ENCODE measurements around the gene GID4. TPM values are rescaled to one million over a fixed set of nuclear protein-coding genes. Genes with fewer than 3 reads are reported as not detected.

GID4 gene
- total RNA-seq, 2 donors from 2014 or later: 6.4 to 7.2 TPM

DNA sequence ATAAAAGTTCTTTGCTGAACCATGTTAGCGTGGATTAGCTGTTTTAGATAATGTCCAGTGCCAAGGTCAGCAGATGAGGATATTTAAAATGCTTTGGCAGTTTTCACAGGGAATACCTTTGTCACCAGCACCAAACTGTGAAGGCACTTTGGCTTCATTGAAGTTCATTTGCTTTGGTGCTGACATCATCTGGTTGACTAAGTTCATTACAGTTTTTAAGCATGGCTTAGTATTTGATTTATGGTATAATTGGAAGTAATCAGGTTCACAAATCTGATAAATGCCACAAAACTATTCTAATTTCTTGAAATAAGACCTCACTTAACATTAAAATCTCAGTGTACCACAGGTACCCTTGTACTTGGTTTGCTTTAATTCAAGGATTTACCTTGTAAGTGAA lies 4.3 kb downstream of the GID4 start:
- no peak for ATAC-seq (replicated peaks)

DNA sequence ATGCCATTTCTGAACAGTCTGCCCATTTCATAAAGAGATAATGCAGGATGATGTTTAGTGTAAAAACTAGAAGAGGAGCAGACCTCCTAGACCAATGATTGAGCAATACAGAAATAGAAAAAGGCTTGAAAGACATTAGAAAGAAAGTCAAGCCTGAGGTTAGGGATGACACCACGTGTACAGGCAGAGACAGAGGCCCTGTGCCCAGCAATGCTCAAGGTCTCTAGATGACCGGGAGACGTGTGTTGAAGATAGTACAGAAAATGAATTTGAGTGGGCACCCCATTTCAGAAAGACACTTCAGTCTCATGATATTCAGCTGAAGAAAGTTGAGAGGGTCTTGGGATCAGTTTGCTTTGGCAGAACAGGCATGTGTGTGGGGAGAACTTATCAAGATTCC lies 5.4 kb downstream of the GID4 start:
- no peak overlapping the region for H3K4me3 Mint-ChIP-seq
- H3K36me3 Mint-ChIP-seq (ENCODE audit: low read depth): peaks cover 22% of the 10 kb centered on the region
- ATAC-seq (replicated peaks): no peak
- peaks cover 14% of the 10 kb centered on the region for H3K4me1 Mint-ChIP-seq
- H3K27me3 Mint-ChIP-seq: no peaks in the 10 kb centered on the region
- peak overlapping the region; percentile 10 for H3K27ac Mint-ChIP-seq
- H3K9me3 Mint-ChIP-seq: no peaks in the 10 kb centered on the region

More for the DNA sequence above, 4.3 kb downstream of the GID4 start:
- Mint-ChIP-seq H3K27ac (no peak overlapping the region), H3K4me1 (peaks cover 14% of the 10 kb centered on the region), H3K36me3 (ENCODE audit: low read depth) (peaks cover 25% of the 10 kb centered on the region), H3K9me3 (no peaks in the 10 kb centered on the region), H3K27me3 (no peaks in the 10 kb centered on the region), H3K4me3 (no peak overlapping the region)

DNA sequence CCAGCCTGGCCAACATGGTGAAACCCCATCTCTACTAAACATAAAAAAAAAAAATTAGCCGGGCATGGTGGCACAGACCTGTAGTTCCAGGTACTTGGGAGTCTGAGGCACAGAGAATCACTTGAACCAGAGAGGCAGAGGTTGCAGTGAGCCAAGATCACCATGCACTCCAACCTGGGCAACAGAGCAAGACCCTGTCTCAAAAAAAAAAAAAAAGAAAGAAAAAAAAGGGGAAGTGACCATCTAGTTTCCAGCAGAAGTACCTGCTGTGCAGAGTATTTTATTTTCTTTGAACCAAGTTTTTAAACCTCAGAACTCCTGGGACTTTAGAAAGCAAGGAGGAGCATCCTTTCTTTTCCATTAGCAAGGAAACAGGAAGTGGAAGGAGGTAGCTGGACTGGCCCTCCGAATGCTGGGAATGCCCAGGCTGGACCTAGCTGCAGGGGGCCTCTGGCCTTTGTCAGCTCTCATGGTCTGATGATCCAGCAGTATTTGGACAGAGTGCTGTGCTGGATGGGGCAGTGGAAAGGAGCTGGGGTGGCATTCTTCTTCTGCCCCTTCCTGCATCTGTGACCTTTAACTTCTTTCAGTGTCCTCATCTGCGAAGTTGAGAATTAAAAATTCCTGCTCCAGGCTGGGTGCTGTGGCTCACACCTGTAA lies 6.6 kb downstream of the GID4 start:
- H3K36me3 Mint-ChIP-seq (ENCODE audit: low read depth): peaks cover 26% of the 10 kb centered on the region
- H3K27ac Mint-ChIP-seq: no peak overlapping the region
- H3K27me3 Mint-ChIP-seq: no peaks in the 10 kb centered on the region
- H3K4me1 Mint-ChIP-seq: peaks cover 7% of the 10 kb centered on the region
- no peak overlapping the region for H3K4me3 Mint-ChIP-seq
- ATAC-seq (replicated peaks): no peak
- H3K9me3 Mint-ChIP-seq: no peaks in the 10 kb centered on the region

DNA sequence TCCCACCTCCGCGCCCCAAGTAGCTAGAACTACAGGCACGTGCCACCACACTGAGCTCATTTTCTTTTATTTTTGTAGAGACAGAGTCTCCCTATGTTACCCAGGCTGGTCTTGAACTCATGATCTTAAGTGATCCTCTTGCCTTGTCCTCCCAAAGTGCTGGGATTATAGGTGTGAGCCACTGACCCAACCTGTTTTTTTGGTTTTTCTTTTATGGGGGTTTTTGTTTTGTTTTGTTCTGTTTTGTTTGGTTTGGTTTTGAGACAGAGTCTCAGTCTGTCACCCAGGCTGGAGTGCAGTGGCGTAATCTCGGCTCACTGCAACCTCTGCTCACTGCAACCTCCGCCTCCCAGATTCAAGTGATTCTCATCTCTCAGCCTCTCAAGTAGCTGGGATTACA lies 16.4 kb downstream of the GID4 start:
- Mint-ChIP-seq H3K4me1 (no peaks in the 10 kb centered on the region), H3K27ac (no peak overlapping the region), H3K4me3 (no peak overlapping the region), H3K36me3 (ENCODE audit: low read depth) (peaks cover 65% of the 10 kb centered on the region), H3K27me3 (no peaks in the 10 kb centered on the region), H3K9me3 (no peaks in the 10 kb centered on the region)
- no peak for ATAC-seq (replicated peaks)

DNA sequence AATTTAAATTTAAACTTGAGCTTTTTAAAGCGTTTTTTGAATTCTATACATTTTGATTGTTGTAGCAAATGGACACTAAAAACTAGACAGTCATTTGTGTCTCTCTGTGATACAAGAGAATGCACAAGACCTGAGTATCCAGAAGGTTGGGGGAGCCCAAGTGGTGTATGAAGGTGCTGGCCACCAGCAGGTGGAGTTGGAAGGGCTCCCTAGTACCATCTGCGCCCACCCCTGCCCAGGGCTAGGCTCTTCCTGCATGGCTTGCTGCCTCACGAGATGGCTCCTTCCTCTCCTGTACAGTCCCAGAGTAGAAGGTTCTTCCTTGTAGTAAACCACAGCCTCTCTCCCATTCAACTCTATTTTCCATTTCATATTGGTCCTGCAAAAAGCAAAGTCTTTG lies 17.0 kb downstream of the GID4 start:
- Mint-ChIP-seq H3K4me1 (no peaks in the 10 kb centered on the region), H3K4me3 (no peak overlapping the region), H3K36me3 (ENCODE audit: low read depth) (peaks cover 71% of the 10 kb centered on the region), H3K27ac (peak overlapping the region; percentile 54), H3K9me3 (no peaks in the 10 kb centered on the region), H3K27me3 (no peaks in the 10 kb centered on the region)
- no peak for ATAC-seq (replicated peaks)

DNA sequence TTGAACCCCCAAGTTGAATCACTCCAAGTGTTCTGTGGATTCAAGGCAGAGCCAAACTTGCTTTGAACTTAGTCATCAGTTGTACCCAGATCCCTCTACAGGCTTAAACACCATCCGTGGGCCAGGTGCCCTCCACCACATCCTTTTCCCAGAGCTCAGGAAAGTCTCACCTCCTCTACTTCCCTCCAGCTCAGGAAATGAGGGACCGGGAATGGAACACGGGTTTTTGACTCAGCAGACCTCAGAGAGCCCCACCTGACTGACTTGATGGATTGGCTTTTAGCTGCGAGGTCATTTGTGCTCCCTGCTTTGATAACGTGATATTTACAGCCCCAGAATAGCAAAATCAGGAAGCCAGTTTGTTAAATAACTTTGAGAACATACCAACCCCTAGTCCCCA lies 20.1 kb downstream of the GID4 start:
- Mint-ChIP-seq H3K9me3 (no peaks in the 10 kb centered on the region), H3K27me3 (no peaks in the 10 kb centered on the region), H3K27ac (no peak overlapping the region), H3K36me3 (ENCODE audit: low read depth) (peaks cover 92% of the 10 kb centered on the region), H3K4me3 (no peak overlapping the region), H3K4me1 (no peaks in the 10 kb centered on the region)
- no peak for ATAC-seq (replicated peaks)

DNA sequence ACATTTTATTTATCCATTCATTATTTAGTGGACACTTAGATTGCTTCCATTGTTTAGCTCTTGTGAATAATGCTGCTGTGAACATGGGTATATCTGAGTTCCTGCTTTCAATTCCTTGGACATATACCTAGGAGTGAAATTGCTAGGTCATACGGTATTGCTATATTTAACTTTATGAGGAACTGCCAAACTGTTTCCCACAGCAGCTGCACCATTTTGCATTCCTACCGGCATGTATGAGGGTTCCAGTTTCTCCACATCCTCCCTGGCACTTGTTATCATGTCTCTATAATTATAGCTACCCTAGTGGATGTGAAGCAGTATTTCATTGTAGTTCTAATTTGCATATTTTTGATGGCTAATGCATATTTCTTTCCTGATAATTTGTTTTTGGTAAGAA lies 24.8 kb downstream of the GID4 start:
- H3K4me1 Mint-ChIP-seq: no peaks in the 10 kb centered on the region
- no peak overlapping the region for H3K27ac Mint-ChIP-seq
- H3K9me3 Mint-ChIP-seq: no peaks in the 10 kb centered on the region
- H3K27me3 Mint-ChIP-seq: no peaks in the 10 kb centered on the region
- no peak for ATAC-seq (replicated peaks)
- peaks cover 73% of the 10 kb centered on the region for H3K36me3 Mint-ChIP-seq (ENCODE audit: low read depth)
- no peak overlapping the region for H3K4me3 Mint-ChIP-seq

DNA sequence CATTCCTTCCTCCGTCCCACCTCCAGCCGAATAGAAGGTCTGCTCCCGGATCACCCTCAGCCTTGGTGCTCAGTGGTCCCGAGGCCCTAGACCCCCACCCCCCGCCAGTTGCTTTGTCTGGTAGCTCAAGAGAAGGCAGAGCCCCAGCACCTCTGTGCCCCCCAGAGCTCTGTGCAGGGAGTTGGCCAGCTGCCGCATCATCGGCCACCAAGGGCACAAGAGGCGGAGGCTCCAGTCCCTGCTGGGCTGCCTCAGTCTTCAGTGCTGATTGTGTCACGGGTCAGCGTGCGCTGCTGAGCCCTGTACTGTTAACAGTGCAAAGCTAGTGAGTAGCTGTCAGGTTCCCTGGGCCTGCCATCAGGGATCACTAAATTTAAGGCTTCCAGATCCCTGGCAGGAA lies 26.3 kb downstream of the GID4 start:
- ATAC-seq (replicated peaks): no peak
- H3K27me3 Mint-ChIP-seq: no peaks in the 10 kb centered on the region
- H3K36me3 Mint-ChIP-seq (ENCODE audit: low read depth): peaks cover 61% of the 10 kb centered on the region
- H3K9me3 Mint-ChIP-seq: no peaks in the 10 kb centered on the region
- no peak overlapping the region for H3K4me3 Mint-ChIP-seq
- H3K4me1 Mint-ChIP-seq: no peaks in the 10 kb centered on the region
- no peak overlapping the region for H3K27ac Mint-ChIP-seq

DNA sequence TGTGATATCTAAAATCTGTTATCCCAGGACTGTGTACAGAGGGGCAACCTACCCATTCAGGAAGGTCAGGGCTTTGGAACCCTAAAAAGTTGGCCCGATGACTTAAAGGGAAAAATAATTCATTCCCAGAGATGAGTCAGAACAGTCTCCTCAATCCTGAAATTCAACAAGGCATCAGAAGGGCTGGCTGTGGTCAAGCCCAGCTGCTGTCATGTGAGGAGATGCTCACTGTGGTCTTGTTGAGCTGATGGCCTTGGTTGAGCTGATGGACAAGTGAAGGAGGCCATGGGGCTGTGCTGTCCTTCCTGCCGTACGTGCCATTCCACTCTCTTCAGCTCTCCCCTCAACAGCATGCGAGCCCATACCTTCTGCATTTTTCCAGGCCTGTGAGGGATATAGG lies 27.7 kb downstream of the GID4 start:
- Mint-ChIP-seq H3K9me3 (no peaks in the 10 kb centered on the region), H3K36me3 (ENCODE audit: low read depth) (peaks cover 48% of the 10 kb centered on the region), H3K4me3 (no peak overlapping the region), H3K27me3 (no peaks in the 10 kb centered on the region), H3K4me1 (no peaks in the 10 kb centered on the region), H3K27ac (peak overlapping the region; percentile 54)
- ATAC-seq (replicated peaks): no peak

DNA sequence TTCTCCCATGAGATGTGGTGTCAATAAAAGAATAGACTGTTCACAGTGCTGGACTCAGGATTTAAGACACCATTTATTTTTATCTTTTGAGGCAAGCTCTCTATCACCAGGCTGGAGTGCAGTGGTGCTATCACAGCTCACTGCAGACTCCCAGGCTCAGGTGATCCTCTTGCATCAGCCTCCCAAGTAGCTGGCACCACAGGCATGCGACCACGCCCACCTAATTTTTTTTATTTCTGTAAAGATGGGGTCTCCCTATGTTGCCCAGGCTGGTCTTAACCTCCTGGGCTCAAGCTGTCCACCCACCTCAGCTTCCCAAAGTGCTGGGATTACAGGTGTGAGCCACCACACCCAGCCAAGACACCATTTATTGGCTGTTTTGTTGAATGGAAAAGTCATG lies 29.9 kb downstream of the GID4 start:
- Mint-ChIP-seq H3K4me3 (no peak overlapping the region), H3K4me1 (no peaks in the 10 kb centered on the region), H3K9me3 (no peaks in the 10 kb centered on the region), H3K27me3 (no peaks in the 10 kb centered on the region), H3K27ac (no peak overlapping the region), H3K36me3 (ENCODE audit: low read depth) (peaks cover 28% of the 10 kb centered on the region)
- no peak for ATAC-seq (replicated peaks)

DNA sequence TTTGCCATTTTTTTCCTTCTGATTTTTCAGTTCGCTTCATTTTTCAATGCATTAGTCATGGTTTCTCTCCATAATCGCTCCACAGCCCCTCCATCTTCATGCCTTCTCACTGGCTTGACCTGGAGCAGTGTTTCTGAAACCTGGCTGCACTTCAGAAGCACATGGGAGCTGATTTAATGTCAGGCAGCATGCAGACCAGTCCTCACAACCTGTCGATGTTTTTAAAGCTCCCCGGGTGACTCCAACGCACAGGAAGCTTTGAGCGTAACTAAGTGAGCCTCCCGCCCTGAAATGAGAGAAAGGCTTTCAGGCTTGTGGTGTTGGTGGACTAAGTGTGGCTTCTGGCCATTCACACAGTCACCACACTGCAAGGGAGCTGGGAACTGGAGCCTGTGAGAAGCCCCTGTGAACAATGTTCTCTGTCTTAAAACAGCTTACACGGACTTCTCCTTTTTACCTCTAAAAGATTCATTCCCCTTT lies 31.7 kb downstream of the GID4 start:
- Mint-ChIP-seq H3K27ac (no peak overlapping the region), H3K36me3 (ENCODE audit: low read depth) (peaks cover 10% of the 10 kb centered on the region), H3K9me3 (no peaks in the 10 kb centered on the region), H3K4me1 (no peaks in the 10 kb centered on the region), H3K27me3 (peaks cover 8% of the 10 kb centered on the region), H3K4me3 (no peak overlapping the region)
- peak; percentile 21 for ATAC-seq (replicated peaks)

DNA sequence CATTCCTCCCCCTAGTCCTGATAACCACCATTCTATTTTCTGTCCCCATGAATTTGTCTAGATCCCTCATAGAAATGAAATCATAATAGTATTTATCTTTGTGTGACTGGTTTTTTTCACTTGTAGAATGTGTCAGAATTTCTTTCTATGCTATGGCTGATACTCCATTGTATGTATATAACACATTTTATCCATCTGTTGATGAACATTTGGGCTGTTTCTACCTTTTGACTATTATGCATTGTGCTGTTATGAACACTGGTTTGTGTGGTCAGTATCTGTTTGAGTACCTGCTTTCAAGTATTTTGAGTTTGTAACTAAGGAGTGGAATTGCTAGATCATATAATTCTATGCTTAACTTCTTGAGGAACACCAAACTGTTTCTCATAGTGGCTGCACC lies 32.5 kb downstream of the GID4 start:
- Mint-ChIP-seq H3K9me3 (no peaks in the 10 kb centered on the region), H3K27ac (no peak overlapping the region), H3K4me3 (no peak overlapping the region), H3K27me3 (peaks cover 8% of the 10 kb centered on the region), H3K4me1 (no peaks in the 10 kb centered on the region), H3K36me3 (ENCODE audit: low read depth) (peaks cover 1% of the 10 kb centered on the region)
- ATAC-seq (replicated peaks): peak; percentile 38

DNA sequence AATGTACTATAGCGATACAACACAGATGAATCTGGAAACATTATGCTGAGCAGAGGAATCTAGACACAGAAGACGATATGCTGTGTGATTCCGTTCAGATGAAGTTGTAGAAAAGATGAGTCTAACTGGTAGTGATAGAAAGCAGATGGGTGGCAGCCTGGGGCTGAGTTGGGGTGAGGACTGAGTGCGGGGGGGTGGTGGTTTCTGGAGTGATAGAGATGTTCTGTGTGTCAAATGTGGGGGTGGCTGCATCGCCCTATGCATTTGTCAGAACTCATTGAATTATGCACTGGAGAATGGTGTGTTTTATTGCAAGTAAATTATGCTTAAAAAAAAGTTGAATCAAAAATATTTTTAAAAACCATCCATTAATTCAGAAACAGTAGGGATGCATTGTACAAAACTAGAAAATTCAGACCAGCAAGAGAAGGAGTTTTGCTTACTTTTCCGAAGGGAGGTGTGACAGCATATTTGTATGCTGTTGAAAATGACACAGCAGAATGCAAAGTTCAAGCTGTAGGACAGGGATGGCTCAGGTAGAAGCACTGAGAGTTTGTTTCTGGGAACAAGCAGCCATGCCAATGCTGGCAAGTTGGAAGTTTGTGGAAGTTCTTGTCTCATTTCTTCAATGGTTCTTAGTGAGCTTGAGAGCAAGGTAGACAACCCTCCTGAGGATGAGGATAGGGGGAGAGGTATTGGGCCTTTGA lies 35.5 kb downstream of the GID4 start:
- Mint-ChIP-seq H3K9me3 (no peaks in the 10 kb centered on the region), H3K4me1 (no peaks in the 10 kb centered on the region), H3K4me3 (no peak overlapping the region), H3K27me3 (peaks cover 12% of the 10 kb centered on the region), H3K36me3 (ENCODE audit: low read depth) (no peaks in the 10 kb centered on the region), H3K27ac (no peak overlapping the region)
- ATAC-seq (replicated peaks): no peak

DNA sequence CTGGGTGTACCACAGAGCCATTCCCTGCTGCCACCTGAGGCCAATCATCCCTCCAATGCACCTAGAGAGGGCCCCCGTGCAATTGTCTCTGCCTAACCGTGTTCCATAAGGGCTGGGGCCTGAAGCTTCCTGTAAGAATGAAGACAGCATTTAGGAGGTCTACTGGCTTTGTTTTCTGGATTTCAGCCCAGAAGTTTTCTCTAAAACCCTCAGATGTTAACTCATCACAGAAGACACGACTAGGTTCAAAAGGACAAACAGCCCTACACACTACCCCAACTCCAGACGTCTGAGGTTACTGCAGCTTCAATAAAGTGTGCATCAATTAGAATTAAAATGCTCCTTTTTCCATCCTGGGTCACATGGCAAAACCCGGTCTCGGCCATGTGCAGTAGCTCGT lies 37.7 kb downstream of the GID4 start:
- Mint-ChIP-seq H3K27ac (no peak overlapping the region), H3K9me3 (no peaks in the 10 kb centered on the region), H3K4me3 (no peak overlapping the region), H3K4me1 (no peaks in the 10 kb centered on the region), H3K36me3 (ENCODE audit: low read depth) (no peaks in the 10 kb centered on the region), H3K27me3 (peaks cover 12% of the 10 kb centered on the region)
- ATAC-seq (replicated peaks): no peak

DNA sequence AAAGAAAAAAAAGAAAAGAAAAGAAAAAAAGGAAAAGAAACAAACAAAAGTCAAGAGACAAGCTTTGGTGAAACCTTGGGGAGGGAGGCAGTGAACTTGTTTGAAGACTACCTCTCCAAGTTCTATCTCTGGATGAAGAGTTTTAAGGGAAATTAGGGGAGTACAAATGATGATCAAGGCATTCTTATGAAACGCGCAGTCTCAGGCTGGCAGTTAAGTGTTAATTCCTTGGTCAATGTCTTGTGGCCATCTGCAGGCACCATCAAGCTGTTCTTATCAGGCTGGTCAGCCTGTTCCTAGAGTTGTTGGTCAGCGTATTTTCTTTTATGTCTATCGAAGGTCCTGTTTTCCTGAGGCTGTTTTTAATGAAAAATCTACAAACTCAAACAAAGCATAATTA lies 40.3 kb downstream of the GID4 start:
- H3K36me3 Mint-ChIP-seq (ENCODE audit: low read depth): no peaks in the 10 kb centered on the region
- H3K27me3 Mint-ChIP-seq: peaks cover 10% of the 10 kb centered on the region
- no peak for ATAC-seq (replicated peaks)
- no peak overlapping the region for H3K27ac Mint-ChIP-seq
- H3K9me3 Mint-ChIP-seq: no peaks in the 10 kb centered on the region
- H3K4me1 Mint-ChIP-seq: peaks cover 4% of the 10 kb centered on the region
- H3K4me3 Mint-ChIP-seq: no peak overlapping the region

Measured in activated T-helper 17 cell treated with anti-CD3 and anti-CD28 coated beads, Interleukin-2, amount 50 U/mL, for 72 hours (primary cell).